Measurements from ENCODE around the gene HELZ. TPM values are rescaled to one million over a fixed set of nuclear protein-coding genes. Genes with fewer than 3 reads are reported as not detected.

Gene HELZ
- total RNA-seq, 1 experiment from 2014 or later = 40.5 TPM

DNA sequence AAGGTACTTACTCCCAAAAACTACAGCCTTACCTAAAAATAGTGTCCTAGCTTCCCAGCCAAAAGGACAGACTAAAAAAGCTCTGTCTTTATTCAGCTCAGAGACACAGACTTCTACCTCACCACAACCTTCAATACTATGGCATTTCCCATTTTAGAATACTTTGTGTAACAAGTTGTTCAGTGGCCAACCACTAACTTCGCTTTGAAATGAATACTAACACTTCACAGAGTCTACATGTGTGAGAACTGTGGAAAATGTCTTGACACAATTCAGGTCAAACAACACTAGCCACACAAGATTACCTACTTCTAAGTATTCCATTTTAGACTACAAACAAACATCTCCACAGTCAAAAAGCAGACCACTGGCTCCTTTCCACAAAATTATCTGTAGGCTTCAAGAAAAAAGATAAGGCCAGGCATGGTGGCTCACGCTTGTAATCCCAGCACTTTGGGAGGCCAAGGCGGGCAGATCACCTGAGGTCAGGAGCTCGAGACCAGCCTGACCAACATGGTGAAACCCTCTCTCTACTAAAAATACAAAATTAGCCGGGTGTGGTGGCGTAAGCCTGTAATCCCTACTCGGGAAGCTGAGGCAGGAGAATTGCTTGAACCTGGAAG is 3.2 kb downstream of the HELZ start:
- POLR2A ChIA-PET = no interaction called here
- no peak overlapping the region for H3K9ac ChIP-seq (ENCODE audit: low read length)
- intact Hi-C loops (cut with micrococcal nuclease) = no loop called here

More for the DNA sequence above, 3.2 kb downstream of the HELZ start:
- H4K20me1 ChIP-seq (ENCODE audit: insufficient read depth) = no peaks in the 10 kb centered on the region
- peaks cover 0 to 14% of the 10 kb centered on the region in 2 experiments; a peak in 3 of 4 replicates for H3K36me3 ChIP-seq (ENCODE audit: control insufficient read depth in 1 of 2, insufficient read depth in 2 of 2, low read length in 2 of 2)
- H3K4me1 ChIP-seq (ENCODE audit: control insufficient read depth in 1 of 2, insufficient read depth in 2 of 2, low read length in 2 of 2) = peaks cover 9 to 21% of the 10 kb centered on the region in 2 experiments
- no peak overlapping the region for H2AFZ ChIP-seq (ENCODE audit: low read depth, low read length, poor library complexity, severe bottlenecking)
- H3K4me3 ChIP-seq (replicated peaks in 1 of 2; ENCODE audit: low read depth in 1 of 2, low read length in 2 of 2) = no peak overlapping the region
- ATAC-seq (no peak), DNase-seq (ENCODE audit: low read depth, low spot score) (no peak)
- H3K79me2 ChIP-seq (ENCODE audit: insufficient read depth, low read length) = peaks cover 48% of the 10 kb centered on the region
- H3K9me3 ChIP-seq (ENCODE audit: control insufficient read depth in 1 of 2, insufficient read depth in 1 of 2, low read depth in 1 of 2, low read length in 2 of 2) = no peaks in the 10 kb centered on the region
- H3K27ac ChIP-seq (ENCODE audit: low read depth, low read length) = no peak overlapping the region
- ChIA-PET CTCF (interaction anchor here (1.7 kb wide), 1 partner anchor 20 kb away, joined by 6 read pairs; no protein-coding TSS in a partner anchor), RAD21 (ENCODE audit: low non-redundant PET in 1 of 2, low total read pairs in 2 of 2, uncharacterized antibody in 2 of 2, unreplicated experiment in 2 of 2) (no interaction called here)
- no peak overlapping the region for H3K4me2 ChIP-seq (ENCODE audit: low read length)
- no peaks in the 10 kb centered on the region for H3K9me2 ChIP-seq (ENCODE audit: insufficient read depth)
- H3K27me3 ChIP-seq (ENCODE audit: insufficient read depth, low read length) = no peaks in the 10 kb centered on the region
- BruUV-seq (replicated peaks) = no TSS peak
- TF ChIP-seq TCF7L2 (IDR thresholded peaks at IDR 0.05; ENCODE audit: borderline replicate concordance, extremely low read depth, insufficient read depth, insufficient read length) (no peak), REST (IDR thresholded peaks at IDR 0.05; ENCODE audit: low read depth) (no peak), JUND (IDR thresholded peaks at IDR 0.05) (no peak), SRF (IDR thresholded peaks at IDR 0.05; ENCODE audit: low read depth) (no peak), CTCF (IDR thresholded peaks at IDR 0.05 in 2 of 3, conservative IDR thresholded peaks at IDR 0.05 in 1 of 3; ENCODE audit: borderline replicate concordance in 1 of 3, insufficient read depth in 1 of 3, low read depth in 2 of 3, low read length in 2 of 3) (no peak)
- TF ChIP-seq, protein P1, sequence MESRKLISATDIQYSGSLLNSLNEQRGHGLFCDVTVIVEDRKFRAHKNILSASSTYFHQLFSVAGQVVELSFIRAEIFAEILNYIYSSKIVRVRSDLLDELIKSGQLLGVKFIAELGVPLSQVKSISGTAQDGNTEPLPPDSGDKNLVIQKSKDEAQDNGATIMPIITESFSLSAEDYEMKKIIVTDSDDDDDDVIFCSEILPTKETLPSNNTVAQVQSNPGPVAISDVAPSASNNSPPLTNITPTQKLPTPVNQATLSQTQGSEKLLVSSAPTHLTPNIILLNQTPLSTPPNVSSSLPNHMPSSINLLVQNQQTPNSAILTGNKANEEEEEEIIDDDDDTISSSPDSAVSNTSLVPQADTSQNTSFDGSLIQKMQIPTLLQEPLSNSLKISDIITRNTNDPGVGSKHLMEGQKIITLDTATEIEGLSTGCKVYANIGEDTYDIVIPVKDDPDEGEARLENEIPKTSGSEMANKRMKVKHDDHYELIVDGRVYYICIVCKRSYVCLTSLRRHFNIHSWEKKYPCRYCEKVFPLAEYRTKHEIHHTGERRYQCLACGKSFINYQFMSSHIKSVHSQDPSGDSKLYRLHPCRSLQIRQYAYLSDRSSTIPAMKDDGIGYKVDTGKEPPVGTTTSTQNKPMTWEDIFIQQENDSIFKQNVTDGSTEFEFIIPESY (IDR thresholded peaks at IDR 0.05; ENCODE audit: extremely low read depth, insufficient replicate concordance, low read length) = no peak
